WTC11 (cell line): Measurements from ENCODE around the gene GGCX. TPM values are rescaled to one million over a fixed set of nuclear protein-coding genes. Genes with fewer than 3 reads are reported as not detected.

Experiments used
- ATAC-seq: fragments of 200-7000 bp; cut with Tn5 transposase; 2 replicates; pipeline ENCODE4 v1.10.0; 2021; ENCODE audit warnings: mild to moderate bottlenecking, moderate library complexity
- Bru-seq: library from RNA; stranded (reverse); fragments of 400-500 nt; gene quantifications from one replicate; lab custom pipeline; 2021; lab: Mats Ljungman, UMichigan
- CTCF ChIA-PET: fragments of 300-600 bp; sonication (Branson Sonifier 250); formaldehyde crosslinking; loops from one replicate; lab custom pipeline; 2021; ENCODE audit warnings: antibody characterized with exemption; lab: Charles Lee
- POLR2A ChIA-PET: fragments of 350-600 bp; sonication (Branson Sonifier 250); formaldehyde crosslinking; loops from one replicate; lab custom pipeline; 2021; ENCODE audit warnings: antibody characterized with exemption; lab: Charles Lee
- DNase-seq: peaks from one replicate; pipeline ENCODE4 v3.0.0; 2021; ENCODE audit warnings: low spot score
- H3K27ac Mint-ChIP-seq: 2 replicates; pipeline ENCODE4 v1.8.0; 2021; ENCODE audit warnings: mixed read lengths
- H3K27me3 Mint-ChIP-seq: 2 replicates; pipeline ENCODE4 v1.8.0; 2021; ENCODE audit warnings: low read depth, mild to moderate bottlenecking, moderate library complexity, mixed read lengths
- H3K36me3 Mint-ChIP-seq: 2 replicates; pipeline ENCODE4 v1.8.0; 2021; ENCODE audit warnings: mixed read lengths
- H3K4me1 Mint-ChIP-seq: 2 replicates; pipeline ENCODE4 v1.8.0; 2022; ENCODE audit warnings: mixed read lengths
- H3K4me3 Mint-ChIP-seq: 2 replicates; pipeline ENCODE4 v1.8.0; 2021; ENCODE audit warnings: mild to moderate bottlenecking, moderate library complexity, mixed read lengths
- H3K9me3 Mint-ChIP-seq: 2 replicates; pipeline ENCODE4 v1.8.0; 2021; ENCODE audit warnings: mixed read lengths
- AFF4 ChIP-seq: sonication (generic); formaldehyde crosslinking; IDR thresholded peaks from 2 replicates; pipeline ENCODE4 v1.8.1; 2023; ENCODE audit warnings: mild to moderate bottlenecking, missing genetic modification reagents, borderline replicate concordance
- CREB1 ChIP-seq: sonication (generic); formaldehyde crosslinking; IDR thresholded peaks from 2 replicates; pipeline ENCODE4 v1.8.0; 2023; ENCODE audit warnings: mild to moderate bottlenecking, missing genetic modification reagents
- CREM ChIP-seq: sonication (generic); formaldehyde crosslinking; IDR thresholded peaks from 2 replicates; pipeline ENCODE4 v1.8.1; 2022; ENCODE audit warnings: mild to moderate bottlenecking, missing genetic modification reagents, moderate library complexity
- E2F5 ChIP-seq: sonication (generic); formaldehyde crosslinking; IDR thresholded peaks from 2 replicates; pipeline ENCODE4 v1.8.1; 2022; ENCODE audit warnings: mild to moderate bottlenecking, moderate library complexity, missing genetic modification reagents
- ETV6 ChIP-seq: sonication (generic); formaldehyde crosslinking; IDR thresholded peaks from 2 replicates; pipeline ENCODE4 v1.8.1; 2022; ENCODE audit warnings: mild to moderate bottlenecking, missing genetic modification reagents
- FOXK1 ChIP-seq: sonication (generic); formaldehyde crosslinking; IDR thresholded peaks from 2 replicates; pipeline ENCODE4 v1.8.0; 2022; ENCODE audit warnings: mild to moderate bottlenecking, moderate library complexity, missing genetic modification reagents
- FOXP4 ChIP-seq: sonication (generic); formaldehyde crosslinking; IDR thresholded peaks from 2 replicates; pipeline ENCODE4 v1.8.0; 2022; ENCODE audit warnings: mild to moderate bottlenecking, missing genetic modification reagents
- IRF1 ChIP-seq: sonication (generic); formaldehyde crosslinking; IDR thresholded peaks from 2 replicates; pipeline ENCODE4 v1.8.0; 2023; ENCODE audit warnings: missing genetic modification reagents
- JUN ChIP-seq: sonication (generic); formaldehyde crosslinking; IDR thresholded peaks from 2 replicates; pipeline ENCODE4 v1.8.0; 2023; ENCODE audit warnings: mild to moderate bottlenecking, missing genetic modification reagents
- KAT7 ChIP-seq: sonication (generic); formaldehyde crosslinking; IDR thresholded peaks from 2 replicates; pipeline ENCODE4 v1.8.1; 2023; ENCODE audit warnings: missing genetic modification reagents, mild to moderate bottlenecking, borderline replicate concordance
- MAX ChIP-seq: sonication (generic); formaldehyde crosslinking; IDR thresholded peaks from 2 replicates; pipeline ENCODE4 v1.8.0; 2022; ENCODE audit warnings: mild to moderate bottlenecking, missing genetic modification reagents
- MYBL2 ChIP-seq: sonication (generic); formaldehyde crosslinking; IDR thresholded peaks from 2 replicates; pipeline ENCODE4 v1.8.1; 2023; ENCODE audit warnings: mild to moderate bottlenecking, moderate library complexity, missing genetic modification reagents
- NR1H2 ChIP-seq: sonication (generic); formaldehyde crosslinking; IDR thresholded peaks from 2 replicates; pipeline ENCODE4 v1.9.0; 2021; ENCODE audit warnings: mild to moderate bottlenecking, moderate library complexity, missing genetic modification reagents
- SP1 ChIP-seq: sonication (generic); formaldehyde crosslinking; conservative IDR thresholded peaks from 2 replicates; pipeline ENCODE4 v1.8.1; 2022; ENCODE audit warnings: missing genetic modification reagents
- TEAD1 ChIP-seq: sonication (generic); formaldehyde crosslinking; IDR thresholded peaks from 2 replicates; pipeline ENCODE4 v1.8.0; 2022; ENCODE audit warnings: mild to moderate bottlenecking, missing genetic modification reagents
- USF1 ChIP-seq: sonication (generic); formaldehyde crosslinking; IDR thresholded peaks from 2 replicates; pipeline ENCODE4 v1.8.0; 2022; ENCODE audit warnings: mild to moderate bottlenecking, missing genetic modification reagents
- ZNF263 ChIP-seq: sonication (generic); formaldehyde crosslinking; IDR thresholded peaks from 2 replicates; pipeline ENCODE4 v1.8.1; 2022; ENCODE audit warnings: low read depth, mild to moderate bottlenecking, moderate library complexity, missing genetic modification reagents
- ZNF317 ChIP-seq: sonication (generic); formaldehyde crosslinking; IDR thresholded peaks from 2 replicates; pipeline ENCODE4 v1.8.1; 2023; ENCODE audit warnings: low read depth, mild to moderate bottlenecking, moderate library complexity, missing genetic modification reagents, borderline replicate concordance
- long read RNA-seq, 3 experiments: library from RNA in 1 of 3; library from capped mRNA in 1 of 3; library from polyadenylated mRNA in 1 of 3; unstranded in 2 of 3; stranded (forward) in 1 of 3; transcript quantifications; one replicate each; pipeline ENCODE4 v2.0.0, GENCODE V29; 2021
- total RNA-seq: library from RNA; stranded (reverse); gene quantifications from 3 replicates; pipeline ENCODE4 v1.2.3, GENCODE V29; 2021

The GGCX gene
- total RNA-seq (40.9 to 42.9 TPM (median 41.4 TPM) in 3 replicates), Bru-seq, nascent RNA (percentile 76 among the genes with signal in this experiment)
- long read RNA-seq, experiment 1, full-length matches to known transcripts, result 65 of 114 reads
- long read RNA-seq, experiment 1, partial matches to known transcripts, result 14 of 114 reads
- long read RNA-seq, experiment 1, other reads (novel, unspliced or antisense), result 35 of 114 reads
- long read RNA-seq, experiment 2, full-length matches to known transcripts, result 13 of 34 reads
- long read RNA-seq, experiment 2, partial matches to known transcripts, result 9 of 34 reads
- long read RNA-seq, experiment 2, other reads (novel, unspliced or antisense), result 12 of 34 reads
- long read RNA-seq, experiment 3, full-length matches to known transcripts, result 3 of 6 reads
- long read RNA-seq, experiment 3, partial matches to known transcripts, result 2 of 6 reads
- long read RNA-seq, experiment 3, other reads (novel, unspliced or antisense), result 1 of 6 reads

GRCh38 chr2:85561280-85562212, at the start of gene GGCX:
TSS of gene GGCX (minus strand) at chr2:85561493. CDS start at chr2:85561428, 65 bp downstream.
- DNase-seq (peak; percentile 98), ATAC-seq (peak; percentile 97)
- peak within 1 kb of the TSS; percentile 94 for H3K4me3 Mint-ChIP-seq
- peak within 1 kb of the TSS; percentile 98 for H3K27ac Mint-ChIP-seq
- ChIA-PET CTCF (interaction anchor here (0.8 to 2.6 kb wide), 8 partner anchors 11 to 143 kb away, joined by 3 to 26 read pairs (median 4); partner anchors contain the start of genes RNF181, SH2D6 and VAMP8), POLR2A (interaction anchor here (0.6 to 4.1 kb wide), 14 partner anchors 9 to 532 kb away, joined by 3 to 19 read pairs (median 4); partner anchors contain the start of genes C2orf68, MAT2A and SH2D6)
- H3K4me1 Mint-ChIP-seq, result peaks cover 6% of the 10 kb centered on the region
- peaks cover 8% of the 10 kb centered on the region for H3K27me3 Mint-ChIP-seq
- H3K9me3 Mint-ChIP-seq, result no peaks in the 10 kb centered on the region
- peaks cover 7% of the 10 kb centered on the region for H3K36me3 Mint-ChIP-seq
- TF ChIP-seq SP1 (CRISPR knock-in tag) (peak; percentile 87), ZNF263 (0 out of 2 replicates have a peak, but pooled peaks have one; percentile 16), KAT7 (CRISPR knock-in tag) (peak; percentile 38; the same call in 1 of the 2 replicates), JUN (no peak), FOXP4 (CRISPR knock-in tag) (peak; percentile 17; the same call in 1 of the 2 replicates), MAX (CRISPR knock-in tag) (peak; percentile 67; the same call in 1 of the 2 replicates), CREB1 (CRISPR knock-in tag) (peak; percentile 32; the same call in 1 of the 2 replicates), NR1H2 (CRISPR knock-in tag) (no peak), USF1 (CRISPR knock-in tag) (peak; percentile 45; the same call in 1 of the 2 replicates), MYBL2 (CRISPR knock-in tag) (no peak), AFF4 (CRISPR knock-in tag) (no peak), FOXK1 (CRISPR knock-in tag) (peak; percentile 85), CREM (CRISPR knock-in tag) (peak; percentile 90; the same call in 1 of the 2 replicates), ZNF317 (CRISPR knock-in tag) (no peak), IRF1 (CRISPR knock-in tag) (0 out of 2 replicates have a peak, but pooled peaks have one; percentile 47), TEAD1 (CRISPR knock-in tag) (peak; percentile 72), ETV6 (CRISPR knock-in tag) (peak; percentile 94), E2F5 (CRISPR knock-in tag) (peak; percentile 57; the same call in 1 of the 2 replicates)
